GM23248 (cell line): ENCODE data around the gene MGAT4A. TPM values are rescaled to one million over a fixed set of nuclear protein-coding genes. Genes with fewer than 3 reads are reported as not detected.

ENCODE experiments used
- DNase-seq: peaks from one replicate; pipeline ENCODE4 v3.0.0-alpha.2; 2015
- H2AFZ ChIP-seq: fragments of 200-600 bp; sonication (generic); 2 replicates; pipeline ENCODE4 v1.6.1; 2016; ENCODE audit warnings: antibody characterized with exemption
- H3F3A ChIP-seq: fragments of 200-600 bp; sonication (generic); 2 replicates; pipeline ENCODE4 v1.6.1; 2016; ENCODE audit warnings: mild to moderate bottlenecking, antibody characterized with exemption, mixed run types; ENCODE audit not compliant: insufficient read depth
- H3K27ac ChIP-seq: fragments of 200-600 bp; sonication (generic); 2 replicates; pipeline ENCODE4 v1.5.1; 2016; ENCODE audit warnings: mild to moderate bottlenecking
- H3K27me3 ChIP-seq: fragments of 200-600 bp; sonication (generic); replicated peaks from 2 replicates; pipeline ENCODE4 v1.6.1; 2016; ENCODE audit warnings: mild to moderate bottlenecking; ENCODE audit not compliant: insufficient read depth
- H3K36me3 ChIP-seq: fragments of 200-600 bp; sonication (generic); 2 replicates; pipeline ENCODE4 v1.6.1; 2016; ENCODE audit warnings: low read depth, mild to moderate bottlenecking
- H3K4me1 ChIP-seq: fragments of 200-600 bp; sonication (generic); 2 replicates; pipeline ENCODE4 v1.6.1; 2016; ENCODE audit warnings: mild to moderate bottlenecking; ENCODE audit not compliant: insufficient read depth
- H3K4me2 ChIP-seq: fragments of 200-600 bp; sonication (generic); one replicate; pipeline ENCODE4 v1.6.1; 2016; ENCODE audit warnings: mild to moderate bottlenecking; ENCODE audit not compliant: unreplicated experiment
- H3K4me3 ChIP-seq: fragments of 200-600 bp; sonication (generic); 2 replicates; pipeline ENCODE4 v1.5.1; 2016; ENCODE audit warnings: mild to moderate bottlenecking
- H3K79me2 ChIP-seq: fragments of 200-600 bp; sonication (generic); 2 replicates; pipeline ENCODE4 v1.6.1; 2016; ENCODE audit warnings: mild to moderate bottlenecking; ENCODE audit not compliant: insufficient read depth
- H3K9ac ChIP-seq: fragments of 200-600 bp; sonication (generic); 2 replicates; pipeline ENCODE4 v1.6.1; 2016; ENCODE audit warnings: mild to moderate bottlenecking
- H3K9me2 ChIP-seq: fragments of 200-600 bp; sonication (generic); 2 replicates; pipeline ENCODE4 v1.6.1; 2016; ENCODE audit warnings: mixed run types, mild to moderate bottlenecking, moderate library complexity; ENCODE audit not compliant: insufficient read depth
- H3K9me3 ChIP-seq: fragments of 200-600 bp; sonication (generic); one replicate; pipeline ENCODE4 v1.6.1; 2017; ENCODE audit warnings: low read depth
- H4K20me1 ChIP-seq: fragments of 200-600 bp; sonication (generic); 2 replicates; pipeline ENCODE4 v1.6.0; 2016; ENCODE audit not compliant: insufficient read depth
- EZH2 ChIP-seq: fragments of 200-600 bp; sonication (generic); IDR thresholded peaks from 2 replicates; pipeline ENCODE4 v1.6.1; 2018; ENCODE audit warnings: antibody characterized with exemption, mild to moderate bottlenecking; ENCODE audit not compliant: insufficient read depth, poor library complexity, severe bottlenecking
- EZH2phosphoT487 ChIP-seq: fragments of 200-600 bp; sonication (generic); IDR thresholded peaks from 2 replicates; pipeline ENCODE4 v1.6.1; 2018; ENCODE audit warnings: antibody characterized with exemption, moderate library complexity, mild to moderate bottlenecking, low read depth; ENCODE audit not compliant: insufficient read depth
- WGBS, 2 experiments: methylation state at CpG; one replicate each; pipeline ENCODE4 v1.1.6; 2015 to 2017; ENCODE audit warnings: low lambda C conversion rate in 2 of 2, low coverage in 1 of 2; ENCODE audit errors: missing lambda C conversion rate in 2 of 2; 5-methylcytosine and 5-hydroxymethylcytosine counted together
- in situ Hi-C: fragments of 300-500 bp; cut with MboI; formaldehyde crosslinking; loops from 2 replicates; pipeline ENCODE4 v1.15.0; 2020
- polyA plus RNA-seq: library from polyadenylated mRNA; unstranded; fragments of >200 nt; fragmentation: Nextera tagmentation; extraction: Ambion mirVana; gene quantifications from 2 replicates; pipeline ENCODE4 v1.2.1, GENCODE V29; 2016
- total RNA-seq: library from RNA; depleted of rRNA; stranded (reverse); fragments of >200 nt; shearing (Covaris generic); gene quantifications from 2 replicates; pipeline ENCODE4 v1.2.3, GENCODE V29; 2014

The MGAT4A gene
- total and polyA plus RNA-seq, 2 experiments from 2014 or later = under 0.01 TPM; not detected in 1

DNA sequence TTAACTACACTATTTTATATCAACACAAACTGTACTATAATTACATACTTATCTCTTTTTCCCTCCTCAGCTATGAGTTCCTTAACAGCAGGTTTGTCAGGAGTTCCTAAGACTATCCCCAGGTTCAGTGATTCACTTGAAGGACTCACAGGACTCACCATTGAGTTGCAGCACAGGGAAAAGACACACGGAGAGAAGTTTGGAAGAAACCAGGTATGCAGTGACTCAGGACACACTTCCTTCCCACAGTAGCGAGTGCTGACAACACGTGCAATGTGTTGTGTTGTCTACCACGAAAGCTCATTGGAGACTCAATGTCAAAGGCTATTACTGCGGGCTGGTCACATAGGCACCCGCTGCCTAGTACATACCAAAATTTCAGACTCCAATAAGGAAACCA lies 32.0 kb downstream of the MGAT4A start:
- 75 to 79% methylated on average over 6 of the region's 6 CpGs for WGBS, 2 experiments
- Histone ChIP-seq H3K36me3 (no peaks in the 10 kb centered on the region), H4K20me1 (no peaks in the 10 kb centered on the region), H3K4me1 (no peaks in the 10 kb centered on the region), H3K4me2 (no peak overlapping the region), H3F3A (no peaks in the 10 kb centered on the region), H2AFZ (no peak overlapping the region), H3K79me2 (no peaks in the 10 kb centered on the region), H3K27me3 (no peaks in the 10 kb centered on the region), H3K9me2 (no peaks in the 10 kb centered on the region), H3K9me3 (no peaks in the 10 kb centered on the region), H3K4me3 (no peak overlapping the region), H3K9ac (no peak overlapping the region), H3K27ac (no peak overlapping the region)
- no peak for TF ChIP-seq EZH2
- no peak for TF ChIP-seq EZH2phosphoT487
- in situ Hi-C loops = no loop called here
- no peak for DNase-seq

DNA sequence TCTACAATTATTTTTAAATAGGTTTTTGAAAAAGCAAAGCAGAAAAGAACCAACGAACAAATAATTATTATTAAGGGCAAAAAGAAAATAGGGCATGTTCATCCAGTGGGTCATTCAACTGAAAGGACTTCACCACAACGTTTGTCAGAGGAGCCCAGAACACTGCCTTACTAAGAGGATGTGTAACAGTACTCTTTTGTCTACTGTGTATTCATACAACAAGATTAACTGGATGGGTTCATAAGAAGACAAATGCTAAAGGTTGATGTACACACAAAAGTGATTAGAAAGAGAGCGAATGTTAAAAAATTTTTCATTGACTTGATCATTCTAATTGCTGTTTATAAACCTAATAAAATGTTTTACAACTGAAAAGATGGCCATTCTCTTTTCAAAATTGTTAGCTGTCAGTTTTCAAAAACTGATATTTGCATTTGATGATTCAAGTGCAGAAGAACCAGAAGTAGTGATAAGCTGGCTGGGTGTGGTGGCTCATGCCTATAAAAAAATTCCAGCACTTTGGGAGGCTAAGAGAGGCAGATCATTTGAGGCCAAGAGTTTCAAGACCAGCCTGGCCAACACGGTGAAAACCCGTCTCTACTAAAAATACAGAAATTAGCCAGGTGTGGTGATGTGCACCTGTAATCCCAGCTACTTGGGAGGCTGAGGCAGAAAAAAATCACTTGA lies 33.1 kb downstream of the MGAT4A start:
- TF ChIP-seq EZH2 (no peak), EZH2phosphoT487 (no peak)
- Histone ChIP-seq H3K4me1 (no peaks in the 10 kb centered on the region), H3K27ac (no peak overlapping the region), H3K79me2 (no peaks in the 10 kb centered on the region), H3K9me3 (no peaks in the 10 kb centered on the region), H3K36me3 (no peaks in the 10 kb centered on the region), H2AFZ (no peak overlapping the region), H3K9ac (no peak overlapping the region), H3F3A (no peaks in the 10 kb centered on the region), H3K4me3 (no peak overlapping the region), H3K4me2 (no peak overlapping the region), H3K27me3 (no peaks in the 10 kb centered on the region), H4K20me1 (no peaks in the 10 kb centered on the region), H3K9me2 (no peaks in the 10 kb centered on the region)
- in situ Hi-C loops = no loop called here
- 56 to 57% methylated on average over 5 of the region's 5 CpGs for WGBS, 2 experiments
- DNase-seq = no peak

DNA sequence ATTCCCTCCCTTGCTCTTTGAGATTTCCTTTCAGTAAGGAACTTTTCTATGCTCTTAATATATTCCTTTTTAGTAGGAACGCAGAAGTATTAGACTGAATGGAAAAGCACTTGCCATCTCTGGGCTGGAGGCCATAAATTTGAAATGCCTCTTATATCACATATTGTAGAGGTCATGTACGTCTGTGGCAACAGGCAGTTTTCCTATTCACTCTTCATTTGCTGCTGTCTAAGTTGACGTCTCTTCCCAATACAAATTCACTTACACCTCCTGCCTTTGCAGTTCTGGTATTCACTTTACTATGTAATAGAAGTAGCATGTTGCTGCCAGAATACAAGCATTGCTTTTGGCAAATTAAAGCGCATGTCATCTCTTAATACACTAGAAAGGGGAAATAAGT lies 34.7 kb downstream of the MGAT4A start:
- Histone ChIP-seq H3K4me3 (no peak overlapping the region), H4K20me1 (no peaks in the 10 kb centered on the region), H3K4me1 (no peaks in the 10 kb centered on the region), H3K27me3 (no peaks in the 10 kb centered on the region), H3F3A (no peaks in the 10 kb centered on the region), H3K79me2 (no peaks in the 10 kb centered on the region), H3K9ac (no peak overlapping the region), H3K36me3 (no peaks in the 10 kb centered on the region), H3K4me2 (no peak overlapping the region), H3K9me2 (no peaks in the 10 kb centered on the region), H3K27ac (no peak overlapping the region), H2AFZ (no peak overlapping the region), H3K9me3 (no peaks in the 10 kb centered on the region)
- no peak for TF ChIP-seq EZH2
- no peak for TF ChIP-seq EZH2phosphoT487
- in situ Hi-C loops = no loop called here
- DNase-seq = no peak
- WGBS, 2 experiments = 82 to 85% methylated on average over 4 of the region's 4 CpGs

DNA sequence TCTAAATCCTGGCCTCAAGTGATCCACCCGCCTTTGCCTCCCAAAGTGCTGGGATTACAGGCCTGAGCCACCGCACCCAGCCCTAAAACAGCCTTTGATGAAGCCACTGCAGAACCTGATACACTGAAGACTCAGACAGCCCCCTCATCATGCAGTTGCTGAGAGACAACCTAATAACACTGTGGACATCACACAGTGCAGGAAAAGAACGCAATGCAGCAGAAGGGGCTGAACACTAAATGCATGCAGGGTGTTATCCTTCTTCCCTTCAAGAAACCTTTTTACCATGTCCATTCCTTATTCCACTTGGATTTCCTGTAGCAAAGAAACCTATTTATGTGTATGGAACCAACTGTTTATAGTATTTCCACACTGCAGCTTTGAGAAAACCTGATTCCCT lies 35.7 kb downstream of the MGAT4A start:
- H3K4me1 ChIP-seq = no peaks in the 10 kb centered on the region
- H3K9me2 ChIP-seq = no peaks in the 10 kb centered on the region
- H3K4me2 ChIP-seq = no peak overlapping the region
- H3F3A ChIP-seq = no peaks in the 10 kb centered on the region
- H2AFZ ChIP-seq = no peak overlapping the region
- in situ Hi-C loops = no loop called here
- no peaks in the 10 kb centered on the region for H3K9me3 ChIP-seq
- H3K79me2 ChIP-seq = no peaks in the 10 kb centered on the region
- H3K4me3 ChIP-seq = no peak overlapping the region
- H3K27me3 ChIP-seq = no peaks in the 10 kb centered on the region
- no peaks in the 10 kb centered on the region for H4K20me1 ChIP-seq
- TF ChIP-seq EZH2phosphoT487 (no peak), EZH2 (no peak)
- DNase-seq = no peak
- H3K9ac ChIP-seq = no peak overlapping the region
- no peak overlapping the region for H3K27ac ChIP-seq
- WGBS, 2 experiments = 85 to 93% methylated on average over 3 of the region's 3 CpGs
- H3K36me3 ChIP-seq = no peaks in the 10 kb centered on the region
